Esophagus squamous epithelium (tissue), 5 donors: ENCODE measurements around the gene FHOD3. TPM values are rescaled to one million over a fixed set of nuclear protein-coding genes. Genes with fewer than 3 reads are reported as not detected.

ENCODE experiments used
- DNase-seq: peaks from one replicate; lab custom pipeline; 2025; lab: John Stamatoyannopoulos, UW
- H3K27ac ChIP-seq, 4 donors: fragments of 200-600 bp; sonication (generic); one replicate each; pipeline ENCODE4 v1.5.1; 2016 to 2019; ENCODE audit warnings: mild to moderate bottlenecking in 1 of 4
- H3K27me3 ChIP-seq, 4 donors: fragments of 200-600 bp; sonication (generic); 1 replicate in 3 of 4; 2 replicates in 1 of 4; pipeline versions ENCODE4 v1.5.1 to v1.6.0; 2017 to 2021; ENCODE audit warnings: antibody characterized with exemption in 1 of 4
- H3K36me3 ChIP-seq, 3 donors: fragments of 200-600 bp; sonication (generic); one replicate each; pipeline ENCODE4 v1.5.1; 2016 to 2019
- H3K4me1 ChIP-seq, 3 donors: fragments of 200-600 bp; sonication (generic); one replicate each; pipeline ENCODE4 v1.5.1; 2017 to 2019
- H3K4me3 ChIP-seq, 4 donors: fragments of 200-600 bp; sonication (generic); 1 replicate in 3 of 4; 2 replicates in 1 of 4; pipeline ENCODE4 v1.5.1; 2016 to 2019; ENCODE audit warnings: mild to moderate bottlenecking in 2 of 4, moderate library complexity in 1 of 4
- H3K9me3 ChIP-seq, 3 donors: fragments of 200-600 bp; sonication (generic); one replicate each; pipeline ENCODE4 v1.5.1; 2016 to 2019
- CTCF ChIP-seq, 6 experiments: fragments of 450-650 bp in 4 of 6; fragments of 200-600 bp in 2 of 6; sonication (generic) in 2 of 6; IDR thresholded peaks; one replicate each; pipeline ENCODE4 v1.5.1; 2016 to 2019; ENCODE audit warnings: antibody characterized with exemption in 6 of 6, mild to moderate bottlenecking in 4 of 6, moderate library complexity in 4 of 6
- POLR2A ChIP-seq, 4 donors: fragments of 450-650 bp; IDR thresholded peaks; one replicate each; pipeline ENCODE4 v1.6.1; 2017; ENCODE audit warnings: antibody characterized with exemption in 4 of 4, mild to moderate bottlenecking in 4 of 4, moderate library complexity in 3 of 4
- WGBS, 2 donors: methylation state at CpG; one replicate each; pipeline ENCODE4 v1.1.5; 2018; 5-methylcytosine and 5-hydroxymethylcytosine counted together
- intact Hi-C: fragments of 100-400 bp; cut with DNase I; formaldehyde crosslinking; loops from one replicate; pipeline ENCODE4 v1.15.0; 2022
- total RNA-seq, 4 donors: library from RNA; depleted of rRNA; stranded (reverse); fragments of >200 nt; gene quantifications; one replicate each; pipeline ENCODE4 v1.1.0, GENCODE V29; 2016
- donor health status: DM: yes; HTN: yes; CAD: no.

The FHOD3 gene
- total RNA-seq, 4 donors from 2014 or later: 3.1 to 29.6 (median 5.7) TPM

- H3K4me1 ChIP-seq: no peaks in the 10 kb centered on the region
- no peak overlapping the region for H3K4me3 ChIP-seq
- intact Hi-C loops: no loop called here
- DNase-seq: no peak
- WGBS, 2 donors: 58 to 59% methylated on average over 2 of the region's 3 CpGs
- H3K36me3 ChIP-seq: no peaks in the 10 kb centered on the region
- H3K27ac ChIP-seq: no peak overlapping the region
- no peak for TF ChIP-seq CTCF (IDR thresholded peaks at IDR 0.05)
- no peak for TF ChIP-seq POLR2A (IDR thresholded peaks at IDR 0.05)
- H3K9me3 ChIP-seq: no peaks in the 10 kb centered on the region
- H3K27me3 ChIP-seq: no peaks in the 10 kb centered on the region
These were observed 221.3 kb downstream of the FHOD3 start for GRCh38 chr18:36518839-36519238.

GRCh38 chr18:36519358-36519757, 221.8 kb downstream of the FHOD3 start:
- Histone ChIP-seq H3K27ac (no peak overlapping the region), H3K36me3 (no peaks in the 10 kb centered on the region), H3K4me3 (no peak overlapping the region), H3K9me3 (no peaks in the 10 kb centered on the region), H3K4me1 (no peaks in the 10 kb centered on the region), H3K27me3 (no peaks in the 10 kb centered on the region)
- TF ChIP-seq POLR2A (IDR thresholded peaks at IDR 0.05): no peak
- TF ChIP-seq CTCF (IDR thresholded peaks at IDR 0.05): no peak
- intact Hi-C loops: no loop called here
- DNase-seq: no peak
- 45% methylated on average over 3 of the region's 3 CpGs; no CpG with 5 or more reads in 1 of the 2 donors for WGBS, 2 donors

- intact Hi-C loops: no loop called here
- Histone ChIP-seq H3K9me3 (no peaks in the 10 kb centered on the region), H3K27me3 (no peaks in the 10 kb centered on the region), H3K4me1 (no peaks in the 10 kb centered on the region), H3K36me3 (no peaks in the 10 kb centered on the region), H3K27ac (no peak overlapping the region), H3K4me3 (no peak overlapping the region)
- DNase-seq: no peak
- TF ChIP-seq CTCF (IDR thresholded peaks at IDR 0.05) (no peak), POLR2A (IDR thresholded peaks at IDR 0.05) (no peak)
- WGBS, 2 donors: 86 to 91% methylated on average over 1 of the region's 1 CpG
These were observed 225.0 kb downstream of the FHOD3 start for GRCh38 chr18:36522509-36522908.

GRCh38 chr18:36525913-36526312, 228.4 kb downstream of the FHOD3 start:
- TF ChIP-seq POLR2A (IDR thresholded peaks at IDR 0.05) (no peak), CTCF (IDR thresholded peaks at IDR 0.05) (no peak)
- 78 to 86% methylated on average over 3 of the region's 3 CpGs for WGBS, 2 donors
- no peaks in the 10 kb centered on the region for H3K4me1 ChIP-seq
- intact Hi-C loops: no loop called here
- no peaks in the 10 kb centered on the region for H3K27me3 ChIP-seq
- no peak overlapping the region for H3K27ac ChIP-seq
- no peak for DNase-seq
- no peaks in the 10 kb centered on the region for H3K36me3 ChIP-seq
- no peaks in the 10 kb centered on the region for H3K9me3 ChIP-seq
- H3K4me3 ChIP-seq: no peak overlapping the region

- TF ChIP-seq CTCF (IDR thresholded peaks at IDR 0.05) (no peak), POLR2A (IDR thresholded peaks at IDR 0.05) (no peak)
- Histone ChIP-seq H3K27me3 (no peaks in the 10 kb centered on the region), H3K36me3 (no peaks in the 10 kb centered on the region), H3K4me1 (peaks cover 0 to 4% (median 0%) of the 10 kb centered on the region in 3 donors), H3K9me3 (no peaks in the 10 kb centered on the region), H3K4me3 (no peak overlapping the region), H3K27ac (no peak overlapping the region)
- WGBS, 2 donors: 84 to 94% methylated on average over 4 of the region's 4 CpGs
- intact Hi-C loops: no loop called here
- DNase-seq: no peak
These were observed 229.1 kb downstream of the FHOD3 start for GRCh38 chr18:36526611-36527010.
